ENCODE measurements around the gene SLC37A3.
A peak's percentile ranks its signal among the peaks of the same experiment; 100 is the strongest.
"Not testable (repeated sequence)": the region's sequence is repeated elsewhere in the genome, so short reads cannot be mapped to it uniquely, and the experiment has no call there.

The SLC37A3 gene, protein sequence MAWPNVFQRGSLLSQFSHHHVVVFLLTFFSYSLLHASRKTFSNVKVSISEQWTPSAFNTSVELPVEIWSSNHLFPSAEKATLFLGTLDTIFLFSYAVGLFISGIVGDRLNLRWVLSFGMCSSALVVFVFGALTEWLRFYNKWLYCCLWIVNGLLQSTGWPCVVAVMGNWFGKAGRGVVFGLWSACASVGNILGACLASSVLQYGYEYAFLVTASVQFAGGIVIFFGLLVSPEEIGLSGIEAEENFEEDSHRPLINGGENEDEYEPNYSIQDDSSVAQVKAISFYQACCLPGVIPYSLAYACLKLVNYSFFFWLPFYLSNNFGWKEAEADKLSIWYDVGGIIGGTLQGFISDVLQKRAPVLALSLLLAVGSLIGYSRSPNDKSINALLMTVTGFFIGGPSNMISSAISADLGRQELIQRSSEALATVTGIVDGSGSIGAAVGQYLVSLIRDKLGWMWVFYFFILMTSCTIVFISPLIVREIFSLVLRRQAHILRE
- total RNA-seq, result 26.5 to 27.2 reads per million in 2 donors

DNA sequence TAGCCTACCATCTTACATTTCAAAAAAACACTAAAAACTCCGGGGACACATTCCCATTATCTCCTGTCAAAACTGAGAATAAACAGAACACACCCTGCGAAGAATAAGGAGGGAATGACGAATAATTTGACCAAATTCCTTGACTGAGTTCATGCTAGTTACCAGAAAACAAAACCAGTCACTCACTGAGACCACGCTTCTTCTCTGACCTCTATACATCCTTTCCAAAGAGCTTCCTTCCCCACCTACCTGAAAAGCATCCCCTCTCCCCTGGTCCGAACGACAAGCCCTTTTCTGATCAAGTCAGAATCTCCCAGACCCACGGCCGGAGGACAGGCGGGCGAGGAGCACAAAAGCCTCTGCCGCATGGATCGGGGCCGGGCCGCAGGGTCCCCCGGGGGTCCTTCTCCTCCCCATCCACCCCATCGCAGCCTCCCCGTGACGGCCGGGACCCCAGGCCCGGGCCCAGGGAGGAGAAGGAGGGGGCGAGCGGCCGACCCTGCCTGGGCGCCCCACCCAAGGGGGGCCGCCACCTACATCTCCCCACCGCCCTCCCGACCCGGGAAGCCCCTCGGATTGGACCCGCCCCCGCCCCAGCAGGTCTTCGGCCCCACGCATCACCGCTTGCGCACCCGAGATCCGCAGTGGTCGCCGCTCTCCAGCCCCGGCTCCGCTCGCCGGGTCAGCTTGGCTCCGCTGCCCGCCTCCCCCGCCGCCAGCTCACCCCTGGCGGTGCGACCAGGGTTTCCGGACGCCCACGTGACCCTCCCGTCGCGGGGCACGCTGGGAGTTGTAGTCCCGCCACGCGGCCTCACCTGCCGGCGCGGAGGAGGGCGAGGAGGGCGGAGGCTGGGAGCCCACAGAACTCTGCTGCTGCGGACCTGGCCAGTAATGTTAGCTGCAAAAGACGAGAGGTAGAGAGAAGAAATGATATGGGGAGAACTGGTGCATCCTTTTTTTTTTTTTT is at the start of gene SLC37A3:
Gene SLC37A3 (minus strand): TSS at position 747 of the 967 bp plus-strand sequence. CDS start 16,004 bp downstream, outside the sequence.
- peak; percentile 87 for DNase-seq

GRCh38 chr7:140447841-140448240 is 49.5 kb upstream of the SLC37A3 start:
- DNase-seq, result no peak

- no peak for DNase-seq
Measured at GRCh38 chr7:140446467-140446866, 48.1 kb upstream of the SLC37A3 start.

GRCh38 chr7:140441519-140441918 is 43.2 kb upstream of the SLC37A3 start:
- no peak for DNase-seq

DNA sequence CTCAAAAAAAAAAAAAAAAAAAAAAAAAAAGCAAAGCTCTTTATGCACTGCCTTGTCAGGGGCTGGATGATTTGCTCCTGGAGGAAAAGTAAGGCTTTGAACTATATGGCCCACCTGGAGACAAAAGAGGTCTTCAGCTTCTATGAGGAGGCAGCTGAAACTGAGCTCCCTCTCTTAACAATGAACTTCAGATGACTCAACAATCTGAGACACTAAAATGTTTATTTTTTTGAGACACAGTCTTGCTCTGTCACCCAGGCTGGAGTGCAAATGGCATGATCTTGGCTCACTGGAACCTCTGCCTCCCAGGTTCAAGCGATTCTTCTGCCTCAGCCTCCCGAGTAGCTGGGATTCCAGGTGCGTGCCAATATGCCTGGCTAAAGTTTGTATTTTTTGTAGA is 42.3 kb upstream of the SLC37A3 start:
- no peak for DNase-seq

DNA sequence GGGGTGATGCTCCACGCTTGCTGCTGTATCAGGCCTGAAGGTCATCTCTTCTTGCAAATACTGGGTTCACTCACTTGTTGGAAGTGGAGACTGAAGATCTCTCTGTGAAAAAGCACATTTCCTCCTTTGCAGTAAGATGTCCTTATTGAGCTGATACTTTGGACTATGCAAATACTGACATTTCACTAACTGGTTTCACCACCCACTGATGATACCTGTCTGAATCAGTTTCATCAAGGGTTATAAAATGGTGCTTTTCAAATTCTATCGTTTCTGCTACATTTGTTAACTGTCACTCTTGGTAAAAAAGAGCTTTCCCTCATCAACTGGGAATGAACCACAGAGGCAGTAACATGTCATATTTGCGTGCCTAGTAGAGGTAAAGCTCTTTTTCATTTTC is 41.0 kb upstream of the SLC37A3 start:
- no peak for DNase-seq

GRCh38 chr7:140435252-140435895 is 37.0 kb upstream of the SLC37A3 start:
- DNase-seq, result no peak

- no peak for DNase-seq
Measured at GRCh38 chr7:140433396-140433795, 35.1 kb upstream of the SLC37A3 start.

- no peak for DNase-seq
Measured at GRCh38 chr7:140426130-140426529, 27.8 kb upstream of the SLC37A3 start.

- DNase-seq, result no peak
Measured at GRCh38 chr7:140425718-140426117, 27.4 kb upstream of the SLC37A3 start.

- DNase-seq, result no peak
Measured at GRCh38 chr7:140423501-140423900, 25.2 kb upstream of the SLC37A3 start.

GRCh38 chr7:140421521-140421920 is 23.2 kb upstream of the SLC37A3 start:
- DNase-seq, result no peak

DNA sequence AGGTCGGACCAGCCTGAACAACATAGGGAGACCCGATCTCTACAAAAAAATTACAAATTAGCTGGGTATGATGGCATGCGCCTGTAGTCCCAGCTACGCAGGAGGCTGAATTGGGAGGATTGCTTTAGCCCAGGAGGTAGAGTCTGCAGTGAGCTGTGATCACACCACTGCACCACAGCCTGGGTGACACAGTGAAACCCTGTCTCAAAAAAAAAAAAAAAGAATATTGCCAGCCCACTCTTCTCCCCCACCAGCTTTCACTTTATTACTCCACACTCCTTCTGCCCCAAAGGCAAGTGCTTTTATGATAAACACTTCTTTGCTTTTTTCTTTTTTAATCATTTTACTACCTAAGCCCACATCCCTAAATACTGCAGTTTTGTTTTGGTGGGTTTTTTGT is 20.3 kb upstream of the SLC37A3 start:
- DNase-seq, result no peak

DNA sequence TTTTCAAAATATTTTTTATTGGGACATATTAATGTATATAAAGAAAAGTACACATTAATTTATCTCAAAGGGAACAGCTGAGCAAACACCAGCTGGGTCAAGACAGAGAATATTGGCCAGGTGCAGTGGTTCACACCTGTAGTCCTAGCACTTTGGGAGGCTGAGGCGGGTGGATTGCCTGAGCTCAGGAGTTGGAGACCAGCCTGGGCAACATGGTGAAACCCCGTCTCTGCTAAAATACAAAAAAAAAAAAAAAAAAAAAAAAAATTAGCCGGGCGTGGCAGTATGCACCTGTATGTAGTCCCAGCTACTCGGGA is 19.8 kb upstream of the SLC37A3 start:
- not testable (repeated sequence) for DNase-seq

- no peak for DNase-seq
Measured at GRCh38 chr7:140417456-140418155, 19.3 kb upstream of the SLC37A3 start.

DNA sequence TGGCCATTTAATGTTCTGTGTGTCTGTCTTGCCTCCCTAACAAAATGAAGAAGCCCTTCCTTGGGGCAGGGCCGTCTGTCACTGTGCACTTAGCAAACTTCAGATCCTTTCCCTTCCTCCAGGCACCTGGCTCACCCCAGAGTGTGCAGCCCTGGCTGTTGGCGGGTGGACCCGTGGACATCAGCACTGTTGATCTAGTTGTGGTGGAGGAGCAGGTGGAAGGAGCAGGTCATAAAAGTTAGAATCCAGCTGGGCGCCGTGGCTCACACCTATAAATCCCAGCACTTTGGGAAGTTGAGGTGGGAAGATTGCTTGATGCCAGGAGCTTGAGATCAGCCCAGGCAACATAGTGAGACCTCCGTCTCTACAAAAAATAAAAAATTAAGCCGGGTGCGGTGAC is 18.2 kb upstream of the SLC37A3 start:
- no peak for DNase-seq

DNA sequence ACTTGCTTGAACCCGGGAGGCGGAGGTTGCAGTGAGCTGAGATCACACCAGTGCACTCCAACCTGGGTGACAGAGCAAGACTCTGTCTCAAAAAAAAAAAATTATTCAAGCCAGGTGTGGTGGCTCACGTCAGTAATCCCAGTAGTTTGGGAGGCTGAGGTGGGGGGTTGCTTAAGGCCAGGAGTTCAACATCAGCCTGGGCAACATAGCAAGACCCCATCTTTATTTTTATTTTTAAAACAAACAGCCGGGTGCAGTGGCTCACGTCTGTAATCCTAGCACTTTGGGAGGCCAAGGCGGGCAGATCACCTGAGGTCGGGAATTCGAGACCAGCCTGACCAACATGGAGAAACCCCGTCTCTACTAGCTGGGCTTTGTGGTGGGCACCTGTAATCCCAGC is 17.5 kb upstream of the SLC37A3 start:
- not testable (repeated sequence) for DNase-seq

DNA sequence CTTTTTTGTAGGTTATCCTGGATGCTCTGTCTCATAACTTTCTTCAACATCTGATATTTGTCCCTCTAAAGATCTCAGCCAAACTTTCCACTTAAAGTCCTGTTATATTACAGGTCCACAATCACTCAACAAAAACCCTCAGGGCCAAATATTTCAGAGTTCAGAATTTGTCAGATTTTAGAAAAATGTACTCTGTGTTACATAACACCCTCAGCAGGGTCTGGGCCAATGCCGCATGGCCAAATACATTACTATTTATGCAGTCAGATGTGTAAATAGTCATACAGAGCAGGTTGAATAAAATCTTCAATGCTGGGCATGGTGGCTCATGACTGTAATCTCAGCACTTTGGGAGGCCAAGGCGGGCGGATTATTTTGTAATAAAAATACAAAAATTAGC is 17.0 kb upstream of the SLC37A3 start:
- DNase-seq, result no peak

DNA sequence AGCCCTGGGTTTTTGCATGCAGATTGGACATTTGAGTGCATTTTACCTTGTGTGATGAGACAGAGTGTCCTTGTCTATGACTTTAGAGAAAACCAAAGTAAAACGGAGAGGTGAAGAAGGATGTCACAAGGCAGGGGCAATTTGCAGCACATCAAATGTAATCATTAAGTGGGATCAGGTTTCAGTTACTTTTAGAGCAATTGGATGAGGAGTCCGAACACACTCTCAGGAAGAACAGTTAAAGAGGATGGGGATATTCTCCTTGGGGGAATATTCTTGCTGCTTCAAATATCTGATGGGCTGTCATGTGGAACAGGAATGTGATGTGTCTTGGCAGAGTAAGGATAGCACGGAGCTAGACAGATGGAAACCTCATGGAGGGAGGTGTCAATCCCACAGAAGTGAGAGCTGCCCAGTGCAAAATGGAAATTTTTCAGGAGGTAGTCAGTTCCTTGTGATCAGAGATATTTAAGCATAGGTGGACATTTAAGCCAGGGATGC is 6.3 kb upstream of the SLC37A3 start:
- DNase-seq, result no peak

- DNase-seq, result peak; percentile 22
Measured at GRCh38 chr7:140403878-140404564, 5.7 kb upstream of the SLC37A3 start, which contains the start of gene RAB19. Gene RAB19, plus strand, starts transcription at chr7:140404058. Its CDS starts 3,589 bp downstream, at chr7:140407647.

- no peak for DNase-seq
Measured at GRCh38 chr7:140402178-140402835, 4.0 kb upstream of the SLC37A3 start.

Data from T-helper 9 cell (primary cell).